IMR-90 (cell line): ENCODE results near the gene TAF11L8.

ENCODE experiments used
- CEBPB ChIP-seq: IDR thresholded peaks from 2 replicates; pipeline ENCODE4 v1.6.1; 2012; ENCODE audit warnings: low read depth, low read length, improper control_type of control experiment
- FOS ChIP-seq: fragments of 150-350 bp; IDR thresholded peaks from 2 replicates; pipeline ENCODE4 v1.6.1; 2016; ENCODE audit warnings: low read depth, low read length
- MAFK ChIP-seq: IDR thresholded peaks from 2 replicates; pipeline ENCODE4 v1.6.1; 2012; ENCODE audit warnings: low read depth, low read length, improper control_type of control experiment
- MAZ ChIP-seq: IDR thresholded peaks from 2 replicates; pipeline ENCODE4 v1.6.1; 2012; ENCODE audit warnings: low read depth, mild to moderate bottlenecking, low read length, improper control_type of control experiment, moderate library complexity, borderline replicate concordance
- MXI1 ChIP-seq: IDR thresholded peaks from 2 replicates; pipeline ENCODE4 v1.6.1; 2012; ENCODE audit warnings: low read depth, mild to moderate bottlenecking, low read length, moderate library complexity, borderline replicate concordance
- NFE2L2 ChIP-seq: fragments of 150-350 bp; IDR thresholded peaks from 2 replicates; pipeline ENCODE4 v1.6.1; 2016; ENCODE audit warnings: low read depth, mild to moderate bottlenecking, low read length
- POLR2A ChIP-seq: IDR thresholded peaks from 2 replicates; pipeline ENCODE4 v1.6.1; 2012; ENCODE audit warnings: mild to moderate bottlenecking, low read depth, low read length
- RAD21 ChIP-seq: IDR thresholded peaks from 2 replicates; pipeline ENCODE4 v1.6.1; 2012; ENCODE audit warnings: low read length, improper control_type of control experiment
- RFX5 ChIP-seq: IDR thresholded peaks from 2 replicates; pipeline ENCODE4 v1.8.0; 2012; ENCODE audit warnings: low read depth, mild to moderate bottlenecking, low read length, moderate library complexity
- SMC3 ChIP-seq: fragments of 150-350 bp; IDR thresholded peaks from 2 replicates; pipeline ENCODE4 v1.6.1; 2016; ENCODE audit warnings: low read depth, mild to moderate bottlenecking, antibody characterized with exemption, low read length, moderate library complexity
- TF ChIP-seq, protein P1 (sequence below): fragments of 150-350 bp; IDR thresholded peaks from 2 replicates; pipeline ENCODE4 v1.6.1; 2017; ENCODE audit warnings: mild to moderate bottlenecking, antibody characterized with exemption, low read length, low read depth
- TF ChIP-seq, protein P2 (sequence below): conservative IDR thresholded peaks from 2 replicates; pipeline ENCODE4 v1.5.1; 2012; ENCODE audit warnings: mild to moderate bottlenecking, low read depth, low read length, improper control_type of control experiment
- TF ChIP-seq, protein P3 (sequence below): fragments of 150-350 bp; IDR thresholded peaks from 2 replicates; pipeline ENCODE4 v1.6.1; 2016; ENCODE audit warnings: low read depth, mild to moderate bottlenecking, low read length, moderate library complexity, borderline replicate concordance

DNA sequence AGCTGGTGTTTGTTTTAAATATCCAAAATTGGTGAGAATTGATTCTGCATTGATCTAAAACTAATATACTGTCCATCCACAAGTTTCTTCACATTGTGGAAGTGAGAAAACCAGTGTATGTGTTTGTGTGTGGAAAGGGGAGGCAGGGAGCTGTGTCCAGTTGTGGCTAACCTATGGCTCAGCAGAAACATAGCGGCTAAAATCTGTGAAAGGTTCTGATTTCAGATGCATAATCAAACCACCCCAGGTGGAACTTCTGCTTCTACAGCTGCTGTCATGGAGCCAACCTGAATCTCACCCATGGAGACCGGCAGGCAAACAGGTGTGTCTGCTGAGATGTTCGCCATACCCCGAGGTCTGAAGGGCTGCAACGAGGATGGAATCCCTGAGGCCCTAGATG lies 43.4 kb upstream of the TAF11L8 start, which contains the start of gene TAF11L14:
- TF ChIP-seq RFX5 = no peak
- TF ChIP-seq, protein P1, sequence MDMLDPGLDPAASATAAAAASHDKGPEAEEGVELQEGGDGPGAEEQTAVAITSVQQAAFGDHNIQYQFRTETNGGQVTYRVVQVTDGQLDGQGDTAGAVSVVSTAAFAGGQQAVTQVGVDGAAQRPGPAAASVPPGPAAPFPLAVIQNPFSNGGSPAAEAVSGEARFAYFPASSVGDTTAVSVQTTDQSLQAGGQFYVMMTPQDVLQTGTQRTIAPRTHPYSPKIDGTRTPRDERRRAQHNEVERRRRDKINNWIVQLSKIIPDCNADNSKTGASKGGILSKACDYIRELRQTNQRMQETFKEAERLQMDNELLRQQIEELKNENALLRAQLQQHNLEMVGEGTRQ = no peak
- no peak for TF ChIP-seq MAFK
- TF ChIP-seq, protein P2, sequence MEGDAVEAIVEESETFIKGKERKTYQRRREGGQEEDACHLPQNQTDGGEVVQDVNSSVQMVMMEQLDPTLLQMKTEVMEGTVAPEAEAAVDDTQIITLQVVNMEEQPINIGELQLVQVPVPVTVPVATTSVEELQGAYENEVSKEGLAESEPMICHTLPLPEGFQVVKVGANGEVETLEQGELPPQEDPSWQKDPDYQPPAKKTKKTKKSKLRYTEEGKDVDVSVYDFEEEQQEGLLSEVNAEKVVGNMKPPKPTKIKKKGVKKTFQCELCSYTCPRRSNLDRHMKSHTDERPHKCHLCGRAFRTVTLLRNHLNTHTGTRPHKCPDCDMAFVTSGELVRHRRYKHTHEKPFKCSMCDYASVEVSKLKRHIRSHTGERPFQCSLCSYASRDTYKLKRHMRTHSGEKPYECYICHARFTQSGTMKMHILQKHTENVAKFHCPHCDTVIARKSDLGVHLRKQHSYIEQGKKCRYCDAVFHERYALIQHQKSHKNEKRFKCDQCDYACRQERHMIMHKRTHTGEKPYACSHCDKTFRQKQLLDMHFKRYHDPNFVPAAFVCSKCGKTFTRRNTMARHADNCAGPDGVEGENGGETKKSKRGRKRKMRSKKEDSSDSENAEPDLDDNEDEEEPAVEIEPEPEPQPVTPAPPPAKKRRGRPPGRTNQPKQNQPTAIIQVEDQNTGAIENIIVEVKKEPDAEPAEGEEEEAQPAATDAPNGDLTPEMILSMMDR = no peak
- TF ChIP-seq POLR2A = no peak
- TF ChIP-seq, protein P3, sequence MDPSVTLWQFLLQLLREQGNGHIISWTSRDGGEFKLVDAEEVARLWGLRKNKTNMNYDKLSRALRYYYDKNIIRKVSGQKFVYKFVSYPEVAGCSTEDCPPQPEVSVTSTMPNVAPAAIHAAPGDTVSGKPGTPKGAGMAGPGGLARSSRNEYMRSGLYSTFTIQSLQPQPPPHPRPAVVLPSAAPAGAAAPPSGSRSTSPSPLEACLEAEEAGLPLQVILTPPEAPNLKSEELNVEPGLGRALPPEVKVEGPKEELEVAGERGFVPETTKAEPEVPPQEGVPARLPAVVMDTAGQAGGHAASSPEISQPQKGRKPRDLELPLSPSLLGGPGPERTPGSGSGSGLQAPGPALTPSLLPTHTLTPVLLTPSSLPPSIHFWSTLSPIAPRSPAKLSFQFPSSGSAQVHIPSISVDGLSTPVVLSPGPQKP = no peak
- TF ChIP-seq NFE2L2 = no peak
- no peak for TF ChIP-seq RAD21
- no peak for TF ChIP-seq MXI1
- no peak for TF ChIP-seq CEBPB
- TF ChIP-seq SMC3 = no peak
- TF ChIP-seq FOS = no peak
- TF ChIP-seq MAZ = no peak
